GM12875 (cell line): ENCODE results near the gene C4orf50.

Experiments
- H3K4me3 ChIP-seq: one replicate; pipeline ENCODE4 v1.5.1; 2011; ENCODE audit warnings: low read depth, low read length, control low read depth
- TF ChIP-seq, protein P1 (sequence below): IDR thresholded peaks from 2 replicates; pipeline ENCODE4 v1.5.1; 2011; ENCODE audit warnings: low read depth, mild to moderate bottlenecking, control low read depth, inconsistent platforms, low read length, moderate library complexity, borderline replicate concordance; ENCODE audit not compliant: insufficient read depth

Gene C4orf50

DNA sequence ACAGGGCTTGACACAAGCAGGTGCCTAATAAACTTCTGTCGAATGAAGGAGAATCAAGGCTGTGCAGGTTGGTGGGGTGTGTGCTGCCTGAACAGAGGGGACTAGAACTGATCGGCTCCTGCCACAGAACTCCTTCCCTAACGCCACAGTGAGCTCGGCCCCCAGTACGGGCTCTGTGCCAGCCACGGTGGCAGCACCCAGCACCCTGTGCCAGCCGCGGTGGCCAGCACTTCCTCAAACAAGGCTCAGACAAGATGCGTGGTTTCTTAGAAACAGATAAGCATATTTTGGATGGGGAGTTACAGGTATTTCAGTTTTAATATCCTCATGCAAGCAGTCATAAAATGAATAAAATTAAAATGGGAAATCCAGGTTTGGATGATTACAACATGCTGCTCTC lies 26.0 kb upstream of the C4orf50 start:
- H3K4me3 ChIP-seq = no peak overlapping the region
- TF ChIP-seq, protein P1, sequence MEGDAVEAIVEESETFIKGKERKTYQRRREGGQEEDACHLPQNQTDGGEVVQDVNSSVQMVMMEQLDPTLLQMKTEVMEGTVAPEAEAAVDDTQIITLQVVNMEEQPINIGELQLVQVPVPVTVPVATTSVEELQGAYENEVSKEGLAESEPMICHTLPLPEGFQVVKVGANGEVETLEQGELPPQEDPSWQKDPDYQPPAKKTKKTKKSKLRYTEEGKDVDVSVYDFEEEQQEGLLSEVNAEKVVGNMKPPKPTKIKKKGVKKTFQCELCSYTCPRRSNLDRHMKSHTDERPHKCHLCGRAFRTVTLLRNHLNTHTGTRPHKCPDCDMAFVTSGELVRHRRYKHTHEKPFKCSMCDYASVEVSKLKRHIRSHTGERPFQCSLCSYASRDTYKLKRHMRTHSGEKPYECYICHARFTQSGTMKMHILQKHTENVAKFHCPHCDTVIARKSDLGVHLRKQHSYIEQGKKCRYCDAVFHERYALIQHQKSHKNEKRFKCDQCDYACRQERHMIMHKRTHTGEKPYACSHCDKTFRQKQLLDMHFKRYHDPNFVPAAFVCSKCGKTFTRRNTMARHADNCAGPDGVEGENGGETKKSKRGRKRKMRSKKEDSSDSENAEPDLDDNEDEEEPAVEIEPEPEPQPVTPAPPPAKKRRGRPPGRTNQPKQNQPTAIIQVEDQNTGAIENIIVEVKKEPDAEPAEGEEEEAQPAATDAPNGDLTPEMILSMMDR = no peak

DNA sequence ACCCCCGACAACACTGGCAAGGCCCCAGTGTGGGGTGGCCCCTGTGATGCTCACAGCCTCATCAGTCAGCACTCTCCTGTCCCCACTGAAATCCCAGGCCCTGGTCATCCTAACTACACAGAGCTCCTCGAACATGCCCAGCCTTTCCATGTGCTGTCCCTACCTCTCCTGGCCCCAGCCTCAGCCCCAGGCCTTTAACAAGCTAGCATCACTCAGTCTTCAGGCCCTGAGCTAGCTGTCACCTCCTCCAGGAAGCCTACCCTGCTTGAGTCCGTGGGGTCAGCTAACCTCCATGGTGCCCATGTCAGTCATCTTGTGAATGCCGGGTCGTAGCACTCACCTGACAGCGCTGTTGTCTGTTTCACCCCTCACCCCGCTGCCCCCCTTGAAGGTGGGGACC lies 25.6 kb upstream of the C4orf50 start:
- no peak overlapping the region for H3K4me3 ChIP-seq
- TF ChIP-seq, protein P1 = no peak

DNA sequence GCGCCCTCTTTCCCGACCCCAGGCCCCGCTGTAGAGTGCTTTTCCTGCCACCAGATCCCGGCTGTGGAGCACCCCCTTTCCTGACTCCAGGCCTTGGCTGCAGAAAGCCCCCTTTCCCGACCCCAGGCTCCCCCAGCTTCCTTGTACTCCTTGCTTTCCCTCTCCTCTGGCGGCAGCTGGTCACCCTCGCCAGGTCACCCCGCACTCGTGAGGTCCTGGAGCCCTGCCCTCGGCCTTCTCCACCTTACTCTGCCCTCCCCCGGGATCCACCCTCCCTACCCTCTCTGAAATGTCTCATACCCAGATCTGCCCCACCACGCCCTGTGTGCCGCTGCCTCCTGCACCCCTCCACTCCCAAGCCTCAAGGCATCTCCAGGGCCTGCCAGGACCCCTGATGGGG lies 25.0 kb upstream of the C4orf50 start:
- TF ChIP-seq, protein P1 = no peak
- no peak overlapping the region for H3K4me3 ChIP-seq

DNA sequence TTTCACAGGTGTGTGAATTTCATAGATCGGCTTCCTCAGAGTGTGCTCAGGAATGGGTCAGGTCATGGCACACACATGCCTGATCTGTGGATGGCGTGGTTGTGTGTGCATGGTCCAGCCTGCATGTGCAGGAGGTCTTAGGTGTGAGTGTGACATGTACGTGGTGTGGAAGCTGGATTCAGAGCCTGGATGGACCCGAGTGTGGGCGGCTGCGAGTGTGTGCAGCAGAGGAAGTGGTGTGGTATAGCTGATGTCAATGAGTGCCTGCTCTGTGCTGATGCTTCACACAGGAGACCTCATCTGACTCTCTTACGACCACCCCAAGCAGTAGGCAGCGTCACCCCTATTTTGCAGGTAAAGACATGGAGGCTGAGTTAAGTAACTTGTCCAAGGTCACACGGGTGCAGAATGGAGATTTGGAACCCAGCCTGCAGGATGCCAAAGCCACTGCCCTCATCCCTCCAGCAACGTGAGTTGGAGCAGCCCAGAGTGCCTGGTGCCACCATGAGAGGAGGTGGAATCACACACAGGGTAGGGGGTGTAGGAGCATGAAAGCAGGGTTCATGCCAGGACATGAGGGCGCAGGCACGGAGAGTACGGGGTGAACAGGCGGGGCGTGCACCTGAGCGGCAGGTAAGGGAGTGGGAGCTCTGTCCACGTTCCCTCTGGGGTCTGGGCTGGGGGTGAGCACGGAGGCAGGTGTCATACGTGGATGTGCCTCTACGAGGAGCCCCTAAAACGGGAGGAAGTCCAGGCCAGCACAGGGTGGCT lies 24.2 kb upstream of the C4orf50 start:
- no peak overlapping the region for H3K4me3 ChIP-seq
- TF ChIP-seq, protein P1 = no peak

DNA sequence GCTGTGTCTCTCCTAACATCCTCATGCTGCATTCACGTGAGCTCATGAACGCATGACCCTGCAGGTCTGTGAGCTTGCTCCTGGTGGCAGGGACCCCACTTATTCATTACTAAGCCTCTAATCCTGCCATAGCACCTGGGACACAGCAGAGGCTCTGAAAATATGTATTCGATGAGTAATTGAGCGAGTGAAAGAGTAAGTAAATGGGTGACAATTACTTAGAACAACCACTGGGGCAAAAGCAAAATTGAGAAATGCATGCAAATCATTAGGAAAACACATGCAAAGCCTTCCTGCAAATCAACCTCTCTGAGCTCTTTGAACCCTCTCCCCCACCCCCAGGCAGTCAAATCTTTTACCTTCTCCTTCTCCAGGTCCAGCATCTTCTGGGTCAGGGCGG lies 23.6 kb upstream of the C4orf50 start:
- TF ChIP-seq, protein P1 = no peak
- no peak overlapping the region for H3K4me3 ChIP-seq

DNA sequence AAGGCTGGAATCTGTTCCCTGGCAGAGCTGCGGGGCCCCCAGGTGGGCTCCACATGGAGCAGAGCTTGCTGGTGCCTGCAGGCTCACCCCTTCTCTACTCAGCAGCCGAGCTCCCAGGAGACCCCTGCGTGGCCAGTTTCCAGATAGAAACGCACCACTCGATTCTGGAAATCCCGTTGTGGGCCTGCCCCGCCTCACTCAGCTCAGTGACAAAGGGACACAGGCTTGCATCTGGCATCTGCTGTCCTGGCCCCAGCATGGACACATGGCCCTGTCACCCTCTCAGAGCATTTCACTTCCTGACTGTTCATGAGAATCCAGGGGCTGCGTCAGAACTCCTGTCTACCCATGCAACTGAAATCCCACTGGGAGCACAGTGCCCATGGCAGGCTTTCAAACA lies 20.5 kb upstream of the C4orf50 start:
- TF ChIP-seq, protein P1 = no peak
- no peak overlapping the region for H3K4me3 ChIP-seq

DNA sequence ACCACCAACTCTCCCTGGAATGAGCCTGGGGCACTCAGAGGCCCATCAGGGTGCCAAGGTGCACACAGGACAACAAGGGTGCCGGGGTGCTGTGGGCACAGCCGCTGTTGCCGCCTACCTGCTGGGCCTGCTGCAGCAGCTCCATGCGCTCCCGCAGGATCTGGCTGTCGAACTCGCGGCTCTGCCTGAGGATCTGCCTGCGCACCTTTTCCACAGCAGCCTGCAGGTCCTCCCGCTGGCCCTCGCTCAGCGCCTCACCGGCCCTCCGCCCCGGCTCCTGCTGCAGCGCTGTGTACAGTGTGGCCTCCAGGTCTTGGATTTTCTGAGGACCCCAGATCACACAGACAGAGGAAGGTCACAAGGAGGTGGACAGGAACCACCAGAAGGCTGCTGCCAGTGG lies 17.6 kb upstream of the C4orf50 start:
- TF ChIP-seq, protein P1 = no peak
- no peak overlapping the region for H3K4me3 ChIP-seq
